Stimulated activated CD4-positive, alpha-beta T cell treated with anti-CD3 and anti-CD28 coated beads, Interleukin-4, amount 100 ng/mL, for 24 hours (primary cell): ENCODE results near the gene SCN1A.
"Not testable (repeated sequence)": the region's sequence is repeated elsewhere in the genome, so short reads cannot be mapped to it uniquely, and the experiment has no call there.

Experiments used
- DNase-seq: peaks from one replicate; pipeline ENCODE4 v3.0.0-alpha.2; 2020

The SCN1A gene

DNA sequence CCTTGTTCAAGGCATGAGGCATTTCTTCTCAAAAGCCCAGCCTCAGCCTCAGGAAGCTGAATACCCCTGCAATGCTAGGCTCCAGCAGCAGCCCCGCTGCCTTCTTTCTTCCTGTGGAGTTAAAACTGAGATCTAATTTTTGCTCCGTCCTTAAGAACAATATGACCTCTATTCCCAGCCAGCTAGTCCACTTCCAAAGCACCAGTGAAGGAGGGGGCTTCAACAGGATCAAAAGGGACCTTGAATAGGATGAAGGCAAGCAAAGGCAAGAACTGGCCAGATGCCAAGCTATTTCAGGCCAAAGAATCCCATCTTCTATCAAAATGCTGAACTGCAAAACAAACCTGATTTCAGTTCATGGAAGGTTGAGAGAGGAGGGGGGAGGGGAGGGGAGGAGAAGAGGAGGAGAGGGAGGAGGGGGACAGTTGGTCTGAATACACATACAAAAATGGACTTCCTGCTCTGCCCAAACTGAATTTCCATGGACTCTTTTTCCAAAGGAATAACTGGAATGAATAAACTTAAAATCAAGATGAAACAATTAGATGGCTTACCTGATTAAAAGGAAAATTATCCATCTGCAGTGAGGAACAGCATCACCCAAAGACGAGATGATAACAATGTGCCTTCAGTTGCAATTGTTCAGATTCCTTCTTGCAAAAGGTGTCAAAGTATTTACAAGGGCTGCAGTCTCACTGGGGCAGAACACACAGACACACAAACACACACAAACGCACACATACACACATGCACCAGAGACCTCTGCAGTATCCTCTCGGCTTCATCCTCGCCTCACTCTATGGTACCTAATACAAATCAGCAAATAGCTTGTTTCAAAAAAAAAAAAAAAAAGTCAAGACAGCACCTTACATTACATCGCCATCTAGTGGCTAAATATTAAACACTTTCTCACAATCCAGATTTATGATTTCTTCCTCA, at the start of gene SCN1A:
SCN1A (minus strand) TSS at position 804 of the 939 bp plus-strand sequence. CDS start 54,399 bp downstream, outside the sequence.
- DNase-seq: no peak

DNA sequence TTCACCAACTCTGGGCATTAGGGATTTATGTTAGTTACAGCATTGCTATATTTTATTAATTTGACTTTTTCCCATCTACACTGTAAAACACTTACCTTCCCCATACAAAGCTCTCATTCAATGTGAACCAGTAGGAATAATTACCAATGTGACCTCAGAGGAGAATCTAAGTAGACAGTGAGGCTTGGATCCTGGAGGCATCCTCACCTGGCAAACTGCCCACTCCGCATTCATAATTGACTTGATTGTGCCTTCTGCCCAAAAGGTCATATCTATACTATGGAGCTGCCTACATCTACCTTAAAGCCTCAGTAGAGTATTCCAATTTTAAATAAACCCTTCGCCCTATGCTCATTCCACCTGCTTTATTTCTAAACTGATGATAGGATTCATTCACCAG, 45.4 kb upstream of the SCN1A start:
- DNase-seq: no peak

DNA sequence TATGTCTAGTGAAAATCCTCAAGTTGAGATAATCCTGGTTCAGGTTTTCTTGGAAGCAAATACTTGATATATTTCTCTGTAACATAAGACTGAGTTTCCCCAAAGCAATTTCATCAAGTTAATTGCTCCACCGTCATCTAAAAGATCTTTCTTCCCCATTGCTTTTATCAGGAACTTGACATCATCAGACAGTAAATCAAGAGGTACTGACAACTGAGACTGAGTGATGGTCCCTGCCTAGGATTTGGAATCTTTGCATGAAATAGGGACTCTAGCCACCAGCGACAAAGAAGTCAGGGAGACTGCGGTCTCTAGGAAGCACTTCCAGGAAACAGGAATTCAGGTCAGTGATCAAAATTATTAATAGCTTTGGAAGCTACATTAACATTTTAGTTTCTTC, 43.4 kb upstream of the SCN1A start:
- DNase-seq: no peak

DNA sequence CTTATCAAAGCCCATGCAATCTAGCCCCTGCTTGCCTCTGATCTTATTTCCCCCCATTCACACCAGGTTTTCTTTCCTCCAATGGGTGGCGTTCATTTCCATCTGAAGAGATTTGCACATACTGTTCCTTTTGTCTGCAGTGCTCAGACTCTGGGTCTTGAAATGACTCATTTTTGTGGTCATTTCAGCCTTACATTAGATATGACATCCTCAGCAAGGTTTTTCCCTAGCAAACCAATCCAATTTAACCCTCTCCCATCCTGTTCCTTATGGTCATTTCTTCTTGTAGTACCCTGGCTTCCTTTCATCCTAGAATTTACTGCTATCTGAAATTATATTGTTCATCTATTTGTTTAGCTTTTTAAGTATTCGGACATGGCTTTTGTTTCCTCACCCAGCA, 42.5 kb upstream of the SCN1A start:
- no peak for DNase-seq

DNA sequence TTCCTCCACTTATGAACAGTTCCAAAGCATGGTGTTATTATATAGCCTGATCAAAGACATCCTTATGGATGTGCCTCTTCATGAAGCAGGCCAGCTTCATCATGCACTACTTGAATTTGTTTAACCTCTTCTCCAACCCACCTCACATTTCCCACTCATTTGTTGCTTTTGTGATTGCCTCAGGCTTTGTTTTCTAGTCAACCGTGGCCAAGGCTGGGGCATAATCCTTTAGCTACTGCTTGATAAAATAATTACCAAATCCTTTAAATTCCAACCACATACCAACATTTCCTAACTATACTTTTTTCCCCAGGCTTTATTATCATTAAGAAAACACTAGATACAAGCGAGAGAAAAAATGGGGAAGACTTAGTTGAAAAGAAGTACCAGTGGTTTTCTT, 39.6 kb upstream of the SCN1A start:
- no peak for DNase-seq

DNA sequence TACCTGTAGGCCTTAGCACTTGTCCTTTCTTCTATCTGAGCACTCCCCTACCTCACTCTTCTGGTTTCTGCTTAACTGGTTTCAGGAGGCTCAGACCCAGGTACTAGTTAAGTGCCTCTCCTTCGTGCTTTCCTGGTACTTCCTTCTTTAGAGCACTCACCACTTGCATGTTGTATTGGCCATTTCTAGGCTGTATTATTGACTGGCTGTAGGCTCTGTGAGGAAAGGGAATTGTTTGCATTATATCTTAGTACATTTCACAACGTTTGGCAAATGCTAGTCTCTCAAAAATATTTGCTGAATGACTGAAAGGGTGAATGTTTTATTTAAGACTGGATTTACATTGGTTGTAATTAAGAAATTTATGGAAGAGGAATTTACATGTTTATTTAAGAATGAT, 36.0 kb upstream of the SCN1A start:
- no peak for DNase-seq

DNA sequence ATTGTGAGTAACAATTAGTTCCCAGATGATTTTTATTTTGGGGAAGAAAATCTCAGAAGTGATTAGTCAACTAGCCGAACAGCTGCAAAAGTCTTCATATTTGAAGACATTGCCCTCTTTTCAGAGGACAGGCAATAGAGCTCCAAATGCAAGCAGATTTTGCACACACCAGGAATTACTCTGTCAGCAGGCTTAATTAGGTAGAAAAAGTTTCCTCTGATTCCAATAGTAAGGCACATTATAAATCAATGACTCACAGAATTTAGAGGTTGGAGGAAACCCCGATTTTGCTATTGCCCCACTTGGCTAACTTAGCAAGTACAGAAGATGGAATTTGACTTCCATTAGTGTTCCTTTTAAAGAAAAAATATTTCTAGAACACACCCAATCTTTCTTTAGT, 30.7 kb upstream of the SCN1A start:
- no peak for DNase-seq

DNA sequence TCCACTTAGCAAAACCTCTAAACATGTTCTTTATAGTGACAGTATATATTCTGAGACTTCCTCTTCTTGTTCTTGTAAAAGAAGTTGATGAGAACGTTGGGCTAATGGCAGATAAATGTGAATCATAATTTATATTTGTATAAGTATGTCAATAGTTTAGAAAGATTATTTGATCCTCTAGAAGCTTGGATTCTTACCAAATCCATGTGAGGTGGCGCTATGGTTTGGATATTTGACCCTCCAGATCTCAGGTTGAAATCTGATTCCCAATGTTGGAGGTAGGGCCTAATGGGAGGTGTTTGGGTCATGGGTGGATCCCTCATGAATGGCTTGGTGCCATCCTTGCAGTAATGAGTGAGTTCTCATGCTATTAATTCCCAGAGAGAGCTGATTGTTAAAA, 29.8 kb upstream of the SCN1A start:
- no peak for DNase-seq

DNA sequence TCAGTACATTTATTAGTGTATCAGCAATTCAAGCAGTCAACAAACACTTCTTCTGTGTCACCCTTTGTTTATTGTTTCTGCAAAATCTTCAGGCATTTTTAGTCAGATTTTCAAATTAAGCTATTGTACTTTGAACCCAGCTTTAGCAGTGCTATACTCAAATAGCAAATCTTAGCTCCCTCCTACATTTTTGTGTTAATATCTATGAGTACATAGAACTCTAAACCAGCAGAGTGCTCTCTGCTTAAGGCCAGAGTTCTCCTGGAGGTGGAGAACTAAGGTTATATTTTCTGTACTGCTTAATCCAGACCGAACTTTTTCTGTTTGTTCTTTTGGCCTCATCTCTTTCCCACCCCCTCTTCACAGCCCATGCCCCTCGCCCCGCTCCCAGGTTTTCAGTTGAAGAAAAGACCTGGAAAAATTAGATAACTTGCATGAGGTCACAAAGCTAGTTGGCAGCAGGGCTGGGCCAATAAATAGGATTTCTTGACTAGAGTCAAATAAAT, 29.2 kb upstream of the SCN1A start:
- DNase-seq: no peak

DNA sequence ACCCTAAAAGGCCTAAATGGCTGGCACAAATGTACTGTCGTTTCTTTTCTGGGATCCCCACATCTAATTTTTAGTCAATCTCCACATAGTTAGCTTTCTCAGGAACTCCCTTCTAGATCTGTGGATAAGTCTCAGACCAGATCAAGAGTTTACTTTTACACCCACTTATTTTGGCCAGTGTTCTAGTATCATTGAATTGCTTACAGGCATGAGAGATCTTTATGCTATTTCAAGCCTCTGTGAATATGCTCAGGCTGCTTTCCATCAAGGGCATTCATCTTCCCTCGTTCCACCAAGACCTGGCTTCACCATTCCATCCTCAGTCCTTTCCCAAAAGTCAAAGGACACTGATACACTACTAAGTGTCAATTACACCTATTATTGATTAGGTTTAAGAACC, 27.8 kb upstream of the SCN1A start:
- DNase-seq: no peak

DNA sequence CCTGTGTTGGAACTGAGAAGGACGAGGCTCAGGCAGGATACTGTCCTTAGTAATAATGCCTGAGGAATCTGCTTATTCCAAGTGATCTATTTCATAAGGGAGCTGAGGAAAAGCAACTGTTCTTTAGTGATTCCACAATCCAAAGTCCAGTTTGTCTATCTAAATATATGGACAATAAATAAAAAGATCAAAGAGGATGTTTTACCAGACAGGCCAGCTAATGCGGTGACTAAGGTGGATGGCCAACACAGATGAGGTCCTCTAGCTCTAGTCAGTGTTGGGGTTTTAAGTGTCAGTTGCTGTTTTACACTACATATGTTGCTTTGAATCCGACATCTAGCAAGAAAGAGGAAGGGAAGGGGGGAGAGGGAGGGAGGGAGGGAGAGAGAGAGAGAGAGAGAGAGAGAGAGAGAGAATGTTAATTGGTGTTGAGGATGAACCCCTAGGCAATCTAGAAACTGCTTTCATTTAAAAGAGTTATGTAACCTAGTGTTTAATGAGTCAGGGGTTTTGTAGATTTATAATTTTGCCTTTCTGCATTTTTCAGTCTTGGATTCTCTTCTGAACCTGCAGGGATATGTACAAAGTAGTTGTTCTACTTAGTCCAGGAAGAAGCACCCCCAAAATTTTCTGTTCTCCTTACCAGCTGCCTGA, 27.0 kb upstream of the SCN1A start:
- no peak for DNase-seq

DNA sequence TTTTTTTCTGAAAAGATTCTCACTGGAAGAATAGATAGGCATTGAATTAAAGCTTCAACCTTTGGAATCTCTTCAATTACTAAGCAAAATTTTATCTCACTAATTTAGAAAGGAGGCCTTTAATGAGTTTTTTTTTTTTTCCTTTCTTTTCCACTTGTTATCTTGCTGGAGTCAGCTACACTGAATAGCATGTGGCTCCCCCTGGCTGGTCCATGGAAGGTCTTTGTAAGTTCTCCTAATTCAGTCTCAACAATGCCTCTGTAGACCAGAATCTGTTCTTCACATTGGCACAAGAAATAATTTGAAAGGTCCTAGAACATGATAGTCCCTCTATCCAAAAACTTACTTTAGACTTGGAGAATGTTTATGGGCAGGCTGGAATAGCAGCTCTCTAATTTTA, 24.2 kb upstream of the SCN1A start:
- DNase-seq: no peak

DNA sequence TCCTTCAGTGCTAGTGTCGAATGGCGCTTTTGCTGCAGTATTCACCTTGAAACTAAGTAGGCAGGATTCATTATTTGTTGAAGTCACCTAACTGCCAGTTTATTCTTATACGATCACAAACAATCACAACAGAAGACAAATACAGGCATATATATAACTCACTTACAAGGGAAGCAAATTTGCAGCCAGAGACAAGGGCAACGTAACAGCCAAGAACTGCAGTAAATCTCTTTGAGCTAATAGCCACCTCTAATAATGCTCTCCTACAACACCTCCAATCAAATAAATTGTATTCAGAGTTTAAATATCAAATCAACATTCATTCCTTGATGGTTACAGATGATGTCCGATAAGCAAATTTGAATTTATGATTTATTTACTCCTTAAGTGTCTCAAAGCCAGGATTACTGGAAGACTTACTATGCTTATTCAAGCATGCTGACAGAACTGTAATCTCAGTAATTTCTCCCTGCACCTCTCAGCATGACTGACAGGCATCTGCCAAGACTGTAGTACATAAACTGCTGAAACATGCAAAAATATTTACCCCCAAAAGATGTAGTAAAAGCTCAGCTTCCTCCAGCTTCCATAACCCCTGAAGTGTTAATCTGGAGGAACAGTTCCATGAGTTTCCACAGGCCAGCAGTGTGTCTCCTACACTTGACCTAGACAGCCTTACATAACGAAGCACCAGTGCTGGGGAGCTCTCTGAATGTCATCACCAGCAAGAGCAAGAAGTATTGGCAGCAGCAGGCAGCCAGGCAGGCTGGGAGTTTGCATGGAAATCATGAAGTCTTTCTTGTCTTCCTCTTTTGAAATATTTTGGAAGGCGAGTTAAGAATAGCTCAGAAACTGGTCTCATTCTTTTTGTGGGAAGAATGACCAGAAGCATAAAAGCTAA, 20.9 kb upstream of the SCN1A start:
- no peak for DNase-seq

DNA sequence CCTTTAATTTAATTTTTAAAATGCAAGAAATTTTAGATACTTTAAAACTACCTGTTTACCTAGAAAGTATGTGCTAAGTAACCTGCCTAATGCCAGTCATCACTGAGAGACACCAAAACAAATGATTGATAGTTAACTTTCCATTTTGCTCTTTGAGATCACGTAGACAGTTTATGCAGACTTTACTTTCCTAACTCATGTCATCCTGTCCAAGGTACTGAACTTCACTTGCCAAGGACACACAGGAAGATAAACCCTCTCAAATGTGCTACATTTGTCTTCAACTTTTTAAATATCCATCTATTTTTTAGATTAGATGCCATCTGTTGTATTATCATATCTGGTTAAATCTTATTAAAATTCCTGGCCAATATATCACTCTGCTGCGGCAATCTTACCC, 20.1 kb upstream of the SCN1A start:
- DNase-seq: no peak

DNA sequence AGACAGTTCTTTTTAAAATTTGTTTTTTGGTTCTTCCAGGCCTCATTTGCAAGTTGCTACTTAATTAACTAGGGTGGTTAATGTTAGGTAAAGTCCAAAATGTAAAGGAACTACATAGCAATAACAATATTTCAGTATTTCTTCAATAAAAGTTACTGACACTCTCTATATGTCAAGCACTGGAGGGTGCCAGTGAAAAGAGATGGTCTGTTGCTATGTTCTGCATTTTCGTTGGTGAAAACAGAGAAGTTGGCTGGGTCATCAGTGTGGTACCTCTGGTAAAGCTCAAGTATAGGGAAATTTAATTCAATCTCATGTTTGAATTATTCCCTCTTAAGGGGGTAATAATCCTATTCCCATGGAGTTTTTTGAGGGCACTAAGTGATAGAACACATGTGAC, 16.3 kb upstream of the SCN1A start:
- DNase-seq: no peak

DNA sequence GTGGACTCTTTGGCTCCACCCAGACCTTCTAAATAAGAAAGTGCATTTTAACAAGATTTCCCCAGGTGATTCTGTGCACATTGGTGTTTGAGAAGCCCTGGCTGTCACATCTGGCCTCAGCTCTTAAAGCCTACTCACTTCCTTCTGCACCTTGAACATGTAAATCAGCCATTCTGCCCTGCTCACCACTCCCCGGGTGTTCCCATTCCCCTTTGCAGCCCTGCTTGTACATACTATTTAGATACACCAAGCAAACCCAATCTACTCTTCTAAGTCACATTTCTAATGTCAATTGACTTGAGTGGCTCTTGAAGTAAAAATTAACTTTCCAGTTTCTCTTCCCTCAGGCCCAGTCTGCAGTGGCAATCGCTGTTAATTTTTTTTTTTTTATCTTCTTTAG, 13.1 kb upstream of the SCN1A start:
- no peak for DNase-seq

DNA sequence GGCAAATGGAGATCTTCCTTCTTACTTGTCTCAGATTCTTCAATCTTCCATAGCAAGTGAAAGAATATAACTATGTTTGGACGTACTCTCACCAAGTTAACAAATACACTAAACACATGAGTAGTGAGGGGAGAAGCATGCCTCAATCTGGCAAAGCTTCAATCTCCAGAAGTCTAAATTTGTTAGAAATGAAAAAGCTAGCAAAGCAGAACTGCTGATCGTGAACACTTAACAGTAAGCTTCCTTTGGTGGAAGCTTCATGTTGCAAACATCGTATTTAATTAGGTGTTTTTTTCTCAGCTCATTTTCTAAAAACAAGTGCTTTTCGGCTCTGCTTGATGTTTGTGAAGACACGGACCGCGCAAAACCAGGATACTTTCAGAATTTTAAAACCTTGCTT, 12.7 kb upstream of the SCN1A start:
- no peak for DNase-seq

DNA sequence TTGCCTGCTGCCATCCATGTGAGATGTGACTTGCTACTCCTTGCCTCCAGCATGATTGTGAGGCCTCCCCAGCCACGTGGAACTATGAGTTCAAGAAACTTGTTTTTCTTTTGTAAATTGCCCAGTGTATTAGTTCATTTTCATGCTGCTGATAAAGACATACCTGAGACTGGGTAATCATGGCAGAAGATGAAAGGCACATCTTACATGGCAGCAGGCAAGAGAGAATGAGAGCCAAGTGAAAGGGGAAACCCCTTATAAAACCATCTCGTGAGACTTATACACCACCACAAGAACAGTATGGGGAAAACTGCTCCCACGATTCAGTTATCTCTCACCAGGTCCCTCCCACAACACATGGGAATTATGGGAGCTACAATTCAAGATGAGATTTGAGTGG, 11.7 kb upstream of the SCN1A start:
- not testable (repeated sequence) for DNase-seq

DNA sequence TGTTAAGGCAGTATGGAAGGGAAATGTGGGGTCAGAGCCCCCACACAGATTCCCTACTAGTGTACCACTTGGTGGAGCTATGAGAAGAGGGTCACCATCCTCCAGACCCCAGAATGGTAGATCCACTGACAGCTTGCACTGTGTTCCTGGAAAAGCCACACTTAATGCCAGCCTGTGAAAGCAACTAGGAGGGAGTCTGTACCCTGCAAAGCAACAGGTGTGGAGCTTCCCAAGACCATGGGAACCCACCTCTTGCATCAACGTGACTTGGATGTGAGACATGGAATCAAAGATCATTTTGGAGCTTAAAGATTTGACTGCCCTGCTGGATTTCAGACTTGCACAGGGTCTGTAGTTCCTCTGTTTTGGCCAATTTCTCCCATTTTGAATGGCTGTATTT, 10.8 kb upstream of the SCN1A start:
- DNase-seq: no peak

DNA sequence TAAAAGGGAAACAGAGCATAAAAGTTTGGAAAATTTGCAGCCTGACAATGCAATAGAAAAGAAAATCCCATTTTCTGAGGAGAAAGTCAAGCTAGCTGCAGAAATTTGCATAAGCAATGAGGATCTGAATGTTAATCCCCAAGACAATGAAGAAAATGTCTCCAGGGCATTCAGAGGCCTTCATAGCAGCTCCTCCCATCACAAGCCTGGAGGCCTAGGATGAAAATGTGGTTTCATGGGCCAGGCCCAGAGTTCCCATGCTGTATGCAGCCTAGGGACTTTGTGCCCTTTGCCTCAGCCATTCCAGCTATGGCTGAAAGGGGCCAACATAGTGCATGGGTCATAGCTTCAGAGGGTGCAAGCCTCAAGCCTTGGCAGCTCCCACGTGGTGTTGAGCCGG, 10.3 kb upstream of the SCN1A start:
- DNase-seq: no peak

DNA sequence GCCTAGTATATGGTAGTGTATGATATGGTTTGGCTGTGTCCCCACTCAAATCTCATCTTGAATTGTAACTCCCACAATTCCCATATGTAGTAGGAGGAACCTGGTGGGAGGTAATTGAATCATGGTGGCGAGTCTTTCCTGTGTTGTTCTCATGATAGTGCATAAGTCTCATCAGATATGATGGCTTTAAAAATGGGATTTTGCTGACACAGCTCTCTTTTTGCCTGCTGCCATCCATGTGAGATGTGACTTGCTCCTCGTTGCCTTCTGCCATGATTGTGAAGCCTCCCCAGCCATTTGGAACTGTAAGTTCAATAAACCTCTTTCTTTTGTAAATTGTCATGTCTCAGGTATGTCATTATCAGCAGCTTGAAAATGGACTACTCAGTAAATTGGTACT, 9.5 kb upstream of the SCN1A start:
- no peak for DNase-seq

DNA sequence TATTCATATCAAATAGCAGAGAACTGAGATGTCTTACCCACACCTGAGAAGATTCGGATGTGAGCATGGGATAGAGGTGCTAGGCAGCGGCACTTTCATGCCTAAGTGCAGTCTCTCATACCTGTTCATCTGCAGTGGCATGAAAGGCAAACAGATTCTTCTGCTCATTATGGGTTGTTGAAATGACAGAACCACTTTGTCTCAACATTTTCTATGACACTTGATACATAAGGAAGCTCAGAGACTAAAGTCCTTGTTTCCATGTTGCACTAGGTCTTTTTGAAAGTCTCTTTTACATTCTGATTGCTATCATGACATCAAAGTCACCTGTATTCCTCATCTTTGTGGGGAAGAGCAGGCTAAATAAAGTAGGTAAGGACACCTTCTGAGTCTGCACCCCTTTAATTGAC, 8.0 kb upstream of the SCN1A start:
- DNase-seq: no peak

DNA sequence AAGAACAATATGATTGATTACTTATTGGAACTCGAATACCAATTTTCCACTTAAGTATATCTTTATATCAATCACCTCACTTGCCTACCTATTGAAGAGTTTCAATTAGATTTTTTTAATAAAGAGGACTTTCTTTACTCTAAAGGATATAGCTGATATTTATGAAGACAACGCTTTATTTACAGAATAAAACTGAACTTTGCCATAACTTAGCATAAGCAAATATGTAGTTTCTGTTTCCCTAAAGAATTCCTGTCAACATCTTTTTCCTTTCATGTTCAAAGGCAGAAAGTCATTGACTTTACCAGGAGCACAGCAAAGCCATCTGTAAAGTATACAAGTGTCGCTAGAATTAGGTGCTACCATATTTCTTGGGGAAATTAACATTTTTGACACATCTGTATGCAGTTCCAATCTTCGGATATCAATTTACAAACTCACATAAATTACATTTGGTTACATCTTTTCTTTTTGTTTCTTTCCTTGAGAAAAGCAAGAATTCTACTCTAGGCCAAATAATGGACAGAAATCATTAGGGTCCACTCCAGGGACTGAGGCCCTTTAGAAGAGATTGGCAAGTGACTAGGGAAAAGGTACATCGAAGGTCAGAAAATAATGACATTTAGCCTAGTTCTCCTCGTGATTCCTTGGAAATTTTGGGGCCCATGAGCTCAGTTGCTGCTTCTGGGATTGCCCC, 7.5 kb upstream of the SCN1A start:
- no peak for DNase-seq
